Astrocyte (in vitro differentiated cells and primary cell): ENCODE measurements around the gene RBM38. TPM values are rescaled to one million over a fixed set of nuclear protein-coding genes. Genes with fewer than 3 reads are reported as not detected.

ENCODE experiments used
- DNase-seq: peaks from one replicate; pipeline ENCODE4 v3.0.0-alpha.2; 2010; ENCODE audit warnings: low read depth
- FAIRE-seq: peaks from 2 replicates; lab custom pipeline; 2011; peaks lifted over from hg19 to GRCh38; lab: Jason Lieb, UNC
- H2AFZ ChIP-seq: 2 replicates; pipeline ENCODE4 v1.6.0; 2012; ENCODE audit warnings: low read depth, low read length, inconsistent platforms
- H3K27ac ChIP-seq: 2 replicates; pipeline ENCODE4 v1.5.1; 2011; ENCODE audit warnings: low read depth, low read length, inconsistent platforms
- H3K27me3 ChIP-seq: 2 replicates; pipeline ENCODE4 v1.6.0; 2011; ENCODE audit warnings: low read length, inconsistent platforms; ENCODE audit not compliant: insufficient read depth
- H3K36me3 ChIP-seq: 2 replicates; pipeline ENCODE4 v1.5.1; 2011; ENCODE audit warnings: low read length, inconsistent platforms; ENCODE audit not compliant: insufficient read depth
- H3K4me1 ChIP-seq: 2 replicates; pipeline ENCODE4 v1.5.1; 2011; ENCODE audit warnings: low read length, inconsistent platforms; ENCODE audit not compliant: insufficient read depth
- H3K4me2 ChIP-seq: 2 replicates; pipeline ENCODE4 v1.6.0; 2012; ENCODE audit warnings: low read length, inconsistent platforms
- H3K4me3 ChIP-seq: 2 replicates; pipeline ENCODE4 v1.5.1; 2011; ENCODE audit warnings: low read depth, mild to moderate bottlenecking, low read length, inconsistent platforms; ENCODE audit not compliant: insufficient read depth
- H3K79me2 ChIP-seq: 2 replicates; pipeline ENCODE4 v1.6.0; 2012; ENCODE audit warnings: mild to moderate bottlenecking, low read length, inconsistent platforms; ENCODE audit not compliant: insufficient read depth
- H3K9ac ChIP-seq: 2 replicates; pipeline ENCODE4 v1.6.0; 2012; ENCODE audit warnings: mild to moderate bottlenecking, low read length, inconsistent platforms
- H3K9me3 ChIP-seq: 2 replicates; pipeline ENCODE4 v1.5.1; 2012; ENCODE audit warnings: low read depth, mild to moderate bottlenecking, low read length, inconsistent platforms; ENCODE audit not compliant: insufficient read depth
- H4K20me1 ChIP-seq: 2 replicates; pipeline ENCODE4 v1.6.0; 2012; ENCODE audit warnings: low read length, inconsistent platforms; ENCODE audit not compliant: insufficient read depth
- H3K27ac Mint-ChIP-seq: one replicate; pipeline ENCODE4 v1.8.0; 2021; ENCODE audit warnings: mild to moderate bottlenecking, mixed read lengths; ENCODE audit not compliant: unreplicated experiment
- H3K27me3 Mint-ChIP-seq: one replicate; pipeline ENCODE4 v1.8.0; 2021; ENCODE audit warnings: low read depth, mixed read lengths; ENCODE audit not compliant: unreplicated experiment
- H3K36me3 Mint-ChIP-seq: one replicate; pipeline ENCODE4 v1.8.0; 2021; ENCODE audit warnings: low read depth, mixed read lengths; ENCODE audit not compliant: unreplicated experiment
- H3K4me1 Mint-ChIP-seq: one replicate; pipeline ENCODE4 v1.8.0; 2021; ENCODE audit warnings: low read depth, mixed read lengths; ENCODE audit not compliant: unreplicated experiment
- H3K4me3 Mint-ChIP-seq: one replicate; pipeline ENCODE4 v1.8.0; 2021; ENCODE audit warnings: mild to moderate bottlenecking, moderate library complexity, mixed read lengths; ENCODE audit not compliant: unreplicated experiment
- H3K9me3 Mint-ChIP-seq: one replicate; pipeline ENCODE4 v1.8.0; 2021; ENCODE audit warnings: mild to moderate bottlenecking, mixed read lengths; ENCODE audit not compliant: unreplicated experiment
- CTCF ChIP-seq: IDR thresholded peaks from 2 replicates; pipeline ENCODE4 v1.5.1; 2011; ENCODE audit warnings: low read depth, mild to moderate bottlenecking, inconsistent platforms, low read length, moderate library complexity; ENCODE audit not compliant: insufficient read depth
- EZH2 ChIP-seq: IDR thresholded peaks from 2 replicates; pipeline ENCODE4 v1.6.1; 2012; ENCODE audit warnings: mild to moderate bottlenecking, low read length, inconsistent platforms; ENCODE audit not compliant: insufficient read depth
- total RNA-seq: library from RNA; stranded (reverse); gene quantifications from 2 replicates; pipeline ENCODE4 v1.2.1, GENCODE V29; 2021

RBM38 gene
- total RNA-seq, 1 donor from 2014 or later, result 43.5 TPM

GRCh38 chr20:57409316-57409671 is 18.1 kb downstream of the RBM38 start:
- Histone ChIP-seq H3K27ac (no peak overlapping the region), H3K27me3 (no peaks in the 10 kb centered on the region), H3K9me3 (no peaks in the 10 kb centered on the region), H4K20me1 (peaks cover 14% of the 10 kb centered on the region), H3K4me3 (no peak overlapping the region), H3K36me3 (no peaks in the 10 kb centered on the region), H3K4me2 (no peak overlapping the region), H3K4me1 (no peaks in the 10 kb centered on the region), H3K79me2 (no peaks in the 10 kb centered on the region), H3K9ac (no peak overlapping the region), H2AFZ (no peak overlapping the region)
- Mint-ChIP-seq H3K27ac (peak overlapping the region; percentile 34), H3K36me3 (peaks cover 7% of the 10 kb centered on the region), H3K27me3 (no peaks in the 10 kb centered on the region), H3K4me1 (peaks cover 4% of the 10 kb centered on the region), H3K9me3 (no peaks in the 10 kb centered on the region), H3K4me3 (no peak overlapping the region)
- DNase-seq, result no peak
- no peak for FAIRE-seq
- TF ChIP-seq CTCF (no peak), EZH2 (no peak)

- Mint-ChIP-seq H3K27ac (peak overlapping the region; percentile 58), H3K9me3 (no peaks in the 10 kb centered on the region), H3K4me1 (peaks cover 4% of the 10 kb centered on the region), H3K36me3 (peaks cover 7% of the 10 kb centered on the region), H3K4me3 (no peak overlapping the region), H3K27me3 (no peaks in the 10 kb centered on the region)
- Histone ChIP-seq H3K27ac (no peak overlapping the region), H3K79me2 (no peaks in the 10 kb centered on the region), H3K4me1 (no peaks in the 10 kb centered on the region), H3K9ac (no peak overlapping the region), H2AFZ (no peak overlapping the region), H4K20me1 (peaks cover 11% of the 10 kb centered on the region), H3K4me2 (no peak overlapping the region), H3K4me3 (no peak overlapping the region), H3K27me3 (no peaks in the 10 kb centered on the region), H3K36me3 (no peaks in the 10 kb centered on the region), H3K9me3 (no peaks in the 10 kb centered on the region)
- no peak for FAIRE-seq
- no peak for DNase-seq
- TF ChIP-seq CTCF, result no peak
- TF ChIP-seq EZH2, result no peak
Observed at GRCh38 chr20:57409672-57410397, 18.6 kb downstream of the RBM38 start.

- H4K20me1 ChIP-seq, result peaks cover 7% of the 10 kb centered on the region
- peaks cover 4% of the 10 kb centered on the region for H3K4me1 ChIP-seq
- no peak overlapping the region for H3K27ac ChIP-seq
- no peaks in the 10 kb centered on the region for H3K9me3 ChIP-seq
- no peaks in the 10 kb centered on the region for H3K36me3 ChIP-seq
- DNase-seq (no peak), FAIRE-seq (no peak)
- no peak overlapping the region for H3K4me2 ChIP-seq
- Mint-ChIP-seq H3K27ac (no peak overlapping the region), H3K9me3 (no peaks in the 10 kb centered on the region), H3K4me3 (no peak overlapping the region), H3K36me3 (peaks cover 7% of the 10 kb centered on the region), H3K4me1 (peaks cover 4% of the 10 kb centered on the region), H3K27me3 (no peaks in the 10 kb centered on the region)
- TF ChIP-seq CTCF (no peak), EZH2 (no peak)
- no peaks in the 10 kb centered on the region for H3K79me2 ChIP-seq
- H3K27me3 ChIP-seq, result no peaks in the 10 kb centered on the region
- H2AFZ ChIP-seq, result no peak overlapping the region
- no peak overlapping the region for H3K9ac ChIP-seq
- H3K4me3 ChIP-seq, result no peak overlapping the region
Observed at GRCh38 chr20:57410398-57410920, 19.3 kb downstream of the RBM38 start.
